HTR-8/SVneo (cell line): ENCODE measurements around the gene MTRR.
A peak's percentile ranks its signal among the peaks of the same experiment; 100 is the strongest.

Experiments used
- DNase-seq: peaks from one replicate; pipeline ENCODE4 v3.0.0; 2011; ENCODE audit warnings: low spot score, mixed read lengths; ENCODE audit not compliant: insufficient read length
- FAIRE-seq: peaks from 2 replicates; lab custom pipeline; 2011; peaks lifted over from hg19 to GRCh38; lab: Jason Lieb, UNC

Gene MTRR

GRCh38 chr5:7868773-7869473, at the start of gene MTRR, which contains the start of gene FASTKD3:
Gene MTRR, plus strand, starts transcription at chr5:7869148. Its CDS starts 1,647 bp downstream, at chr5:7870795.
Gene FASTKD3, minus strand, starts transcription at chr5:7869031. Its CDS starts 948 bp downstream, at chr5:7868083.
- FAIRE-seq = peak; percentile 97
- DNase-seq = peak; percentile 99

GRCh38 chr5:7822449-7822848, 46.5 kb upstream of the MTRR start:
- no peak for FAIRE-seq
- DNase-seq = no peak

- DNase-seq (no peak), FAIRE-seq (no peak)
Measured at GRCh38 chr5:7823594-7823993, 45.4 kb upstream of the MTRR start.

- FAIRE-seq (peak; percentile 82), DNase-seq (no peak)
Measured at GRCh38 chr5:7824995-7825394, 44.0 kb upstream of the MTRR start.

- no peak for DNase-seq
- FAIRE-seq = no peak
Measured at GRCh38 chr5:7825630-7826029, 43.3 kb upstream of the MTRR start.

- no peak for DNase-seq
- FAIRE-seq = no peak
Measured at GRCh38 chr5:7827610-7828009, 41.3 kb upstream of the MTRR start.

- FAIRE-seq (no peak), DNase-seq (no peak)
Measured at GRCh38 chr5:7828269-7828668, 40.7 kb upstream of the MTRR start.

- DNase-seq (no peak), FAIRE-seq (no peak)
Measured at GRCh38 chr5:7834982-7835381, 34.0 kb upstream of the MTRR start.

GRCh38 chr5:7837403-7837802, 31.5 kb upstream of the MTRR start:
- FAIRE-seq (no peak), DNase-seq (no peak)

- DNase-seq (no peak), FAIRE-seq (no peak)
Measured at GRCh38 chr5:7842531-7842930, 26.4 kb upstream of the MTRR start.

- FAIRE-seq (no peak), DNase-seq (no peak)
Measured at GRCh38 chr5:7844901-7845300, 24.0 kb upstream of the MTRR start.

GRCh38 chr5:7845557-7845956, 23.4 kb upstream of the MTRR start:
- DNase-seq (no peak), FAIRE-seq (no peak)

GRCh38 chr5:7846327-7846726, 22.6 kb upstream of the MTRR start:
- FAIRE-seq = no peak
- DNase-seq = no peak

GRCh38 chr5:7848296-7848695, 20.7 kb upstream of the MTRR start:
- peak; percentile 26 for FAIRE-seq
- no peak for DNase-seq

GRCh38 chr5:7849681-7850394, 19.1 kb upstream of the MTRR start:
- DNase-seq = no peak
- no peak for FAIRE-seq

- DNase-seq = no peak
- FAIRE-seq = no peak
Measured at GRCh38 chr5:7850395-7851239, 18.3 kb upstream of the MTRR start, which contains the start of gene CFAP90. Gene CFAP90, minus strand, starts transcription at chr5:7851133. Its CDS starts 112 bp downstream, at chr5:7851021.

GRCh38 chr5:7851240-7851592, 17.7 kb upstream of the MTRR start:
- peak; percentile 81 for FAIRE-seq
- DNase-seq = no peak

GRCh38 chr5:7851617-7852289, 17.2 kb upstream of the MTRR start:
- DNase-seq (no peak), FAIRE-seq (no peak)

GRCh38 chr5:7852542-7852941, 16.4 kb upstream of the MTRR start:
- no peak for FAIRE-seq

GRCh38 chr5:7852988-7853387, 16.0 kb upstream of the MTRR start:
- DNase-seq = no peak
- FAIRE-seq = no peak

More at GRCh38 chr5:7852542-7852941, 16.4 kb upstream of the MTRR start:
- DNase-seq = no peak
